ENCODE results near the gene C3orf49. TPM values are rescaled to one million over a fixed set of nuclear protein-coding genes. Genes with fewer than 3 reads are reported as not detected.
A peak's percentile ranks its signal among the peaks of the same experiment; 100 is the strongest.

Gene C3orf49
- total and polyA plus RNA-seq, 2 of the 13 experiments (the other 11 are each of a cell fraction or from before 2014, with no cell fraction given), result not detected

DNA sequence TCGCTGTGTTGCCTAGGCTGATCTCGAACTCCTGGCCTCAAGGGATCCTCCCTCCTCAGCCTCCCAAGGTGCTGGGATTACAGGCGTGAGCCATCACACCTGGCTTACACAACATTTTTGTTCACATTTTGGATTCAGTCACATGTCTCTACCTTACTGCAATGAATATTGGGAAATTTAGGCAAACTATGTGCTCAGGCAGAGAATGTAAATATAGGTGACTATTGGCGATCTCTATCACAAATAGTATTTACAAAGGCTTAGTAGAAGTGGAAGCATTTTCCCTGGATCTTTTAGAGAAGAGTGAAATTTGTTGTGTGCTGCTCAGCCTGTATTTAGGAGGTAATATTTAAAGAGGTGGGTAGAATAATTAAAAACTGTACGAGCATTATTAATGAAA is 72.4 kb downstream of the C3orf49 start (continued):
- TF ChIP-seq NFIB (CRISPR knock-in tag; IDR thresholded peaks at IDR 0.05; ENCODE audit: borderline replicate concordance), result no peak
- TF ChIP-seq NFKBIZ (CRISPR knock-in tag; IDR thresholded peaks at IDR 0.05), result no peak
- TF ChIP-seq SAP130 (CRISPR knock-in tag; IDR thresholded peaks at IDR 0.05; ENCODE audit: low read depth), result 0 out of 2 replicates have a peak, but pooled peaks have one; percentile 35
- TF ChIP-seq ZBTB42 (CRISPR knock-in tag; IDR thresholded peaks at IDR 0.05), result no peak
- TF ChIP-seq KDM4B (CRISPR knock-in tag; IDR thresholded peaks at IDR 0.05), result no peak
- no peak for TF ChIP-seq ZNF558 (CRISPR knock-in tag; IDR thresholded peaks at IDR 0.05; ENCODE audit: borderline replicate concordance)
- no peak for TF ChIP-seq YEATS2 (CRISPR knock-in tag; IDR thresholded peaks at IDR 0.05; ENCODE audit: borderline replicate concordance)
- TF ChIP-seq PCBP1 (IDR thresholded peaks at IDR 0.05; ENCODE audit: borderline replicate concordance, low read depth, low read length), result no peak
- peak; percentile 43; the same call in 1 of the 2 replicates for TF ChIP-seq TBX3 (IDR thresholded peaks at IDR 0.05; ENCODE audit: borderline replicate concordance)
- TF ChIP-seq, protein P1, sequence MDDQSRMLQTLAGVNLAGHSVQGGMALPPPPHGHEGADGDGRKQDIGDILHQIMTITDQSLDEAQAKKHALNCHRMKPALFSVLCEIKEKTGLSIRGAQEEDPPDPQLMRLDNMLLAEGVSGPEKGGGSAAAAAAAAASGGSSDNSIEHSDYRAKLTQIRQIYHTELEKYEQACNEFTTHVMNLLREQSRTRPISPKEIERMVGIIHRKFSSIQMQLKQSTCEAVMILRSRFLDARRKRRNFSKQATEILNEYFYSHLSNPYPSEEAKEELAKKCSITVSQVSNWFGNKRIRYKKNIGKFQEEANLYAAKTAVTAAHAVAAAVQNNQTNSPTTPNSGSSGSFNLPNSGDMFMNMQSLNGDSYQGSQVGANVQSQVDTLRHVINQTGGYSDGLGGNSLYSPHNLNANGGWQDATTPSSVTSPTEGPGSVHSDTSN (CRISPR knock-in tag; IDR thresholded peaks at IDR 0.05; ENCODE audit: borderline replicate concordance), result no peak
- TF ChIP-seq STAT5B (CRISPR knock-in tag; IDR thresholded peaks at IDR 0.05), result no peak
- no peak for TF ChIP-seq HNRNPH1 (optimal IDR thresholded peaks at IDR 0.05; ENCODE audit: low read depth, low read length)
- TF ChIP-seq ZNF562 (CRISPR knock-in tag; IDR thresholded peaks at IDR 0.05; ENCODE audit: borderline replicate concordance), result no peak
- TF ChIP-seq NR1H2 (CRISPR knock-in tag; IDR thresholded peaks at IDR 0.05; ENCODE audit: borderline replicate concordance, low read depth), result no peak
- TF ChIP-seq ZNF556 (CRISPR knock-in tag; IDR thresholded peaks at IDR 0.05; ENCODE audit: borderline replicate concordance), result no peak
- no peak for TF ChIP-seq ZFP36L2 (CRISPR knock-in tag; IDR thresholded peaks at IDR 0.05)
- no peak for TF ChIP-seq XRCC5 (optimal IDR thresholded peaks at IDR 0.05; ENCODE audit: low read length)
- TF ChIP-seq EZH2 (conservative IDR thresholded peaks at IDR 0.05; ENCODE audit: low read depth, low read length), result no peak
- TF ChIP-seq MED13 (CRISPR knock-in tag; IDR thresholded peaks at IDR 0.05), result no peak
- TF ChIP-seq ZNF781 (CRISPR knock-in tag; IDR thresholded peaks at IDR 0.05; ENCODE audit: borderline replicate concordance, not compliant biosample characterization), result no peak
- no peak for TF ChIP-seq NFRKB (IDR thresholded peaks at IDR 0.05)
- no peak for TF ChIP-seq TCF12 (IDR thresholded peaks at IDR 0.05)
- TF ChIP-seq TCF12 (CRISPR knock-in tag; IDR thresholded peaks at IDR 0.05), result no peak
- no peak for TF ChIP-seq ZNF737 (CRISPR knock-in tag; IDR thresholded peaks at IDR 0.05; ENCODE audit: borderline replicate concordance)
- no peak for TF ChIP-seq RORA (CRISPR knock-in tag; IDR thresholded peaks at IDR 0.05)
- TF ChIP-seq, protein P2, sequence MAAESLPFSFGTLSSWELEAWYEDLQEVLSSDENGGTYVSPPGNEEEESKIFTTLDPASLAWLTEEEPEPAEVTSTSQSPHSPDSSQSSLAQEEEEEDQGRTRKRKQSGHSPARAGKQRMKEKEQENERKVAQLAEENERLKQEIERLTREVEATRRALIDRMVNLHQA (CRISPR knock-in tag; IDR thresholded peaks at IDR 0.05), result no peak
- TF ChIP-seq ZKSCAN8 (CRISPR knock-in tag; IDR thresholded peaks at IDR 0.05; ENCODE audit: borderline replicate concordance), result no peak
- TF ChIP-seq ZNF577 (CRISPR knock-in tag; IDR thresholded peaks at IDR 0.05; ENCODE audit: borderline replicate concordance, low read depth), result no peak
- no peak for TF ChIP-seq SRY (CRISPR knock-in tag; IDR thresholded peaks at IDR 0.05)
- TF ChIP-seq, protein P3, sequence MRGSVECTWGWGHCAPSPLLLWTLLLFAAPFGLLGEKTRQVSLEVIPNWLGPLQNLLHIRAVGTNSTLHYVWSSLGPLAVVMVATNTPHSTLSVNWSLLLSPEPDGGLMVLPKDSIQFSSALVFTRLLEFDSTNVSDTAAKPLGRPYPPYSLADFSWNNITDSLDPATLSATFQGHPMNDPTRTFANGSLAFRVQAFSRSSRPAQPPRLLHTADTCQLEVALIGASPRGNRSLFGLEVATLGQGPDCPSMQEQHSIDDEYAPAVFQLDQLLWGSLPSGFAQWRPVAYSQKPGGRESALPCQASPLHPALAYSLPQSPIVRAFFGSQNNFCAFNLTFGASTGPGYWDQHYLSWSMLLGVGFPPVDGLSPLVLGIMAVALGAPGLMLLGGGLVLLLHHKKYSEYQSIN (CRISPR knock-in tag; IDR thresholded peaks at IDR 0.05; ENCODE audit: borderline replicate concordance), result no peak
- TF ChIP-seq, protein P4, sequence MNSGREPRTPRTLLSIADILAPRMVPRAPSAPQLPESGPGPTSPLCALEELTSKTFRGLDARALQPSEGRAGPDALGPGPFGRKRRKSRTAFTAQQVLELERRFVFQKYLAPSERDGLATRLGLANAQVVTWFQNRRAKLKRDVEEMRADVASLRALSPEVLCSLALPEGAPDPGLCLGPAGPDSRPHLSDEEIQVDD (CRISPR knock-in tag; IDR thresholded peaks at IDR 0.05; ENCODE audit: borderline replicate concordance), result no peak

All from HepG2 (cell line).